ENCODE results near the gene ATOH1. TPM values are rescaled to one million over a fixed set of nuclear protein-coding genes. Genes with fewer than 3 reads are reported as not detected.
A peak's percentile ranks its signal among the peaks of the same experiment; 100 is the strongest.

Gene ATOH1
- total and polyA plus RNA-seq, 8 donors, result not detected

DNA sequence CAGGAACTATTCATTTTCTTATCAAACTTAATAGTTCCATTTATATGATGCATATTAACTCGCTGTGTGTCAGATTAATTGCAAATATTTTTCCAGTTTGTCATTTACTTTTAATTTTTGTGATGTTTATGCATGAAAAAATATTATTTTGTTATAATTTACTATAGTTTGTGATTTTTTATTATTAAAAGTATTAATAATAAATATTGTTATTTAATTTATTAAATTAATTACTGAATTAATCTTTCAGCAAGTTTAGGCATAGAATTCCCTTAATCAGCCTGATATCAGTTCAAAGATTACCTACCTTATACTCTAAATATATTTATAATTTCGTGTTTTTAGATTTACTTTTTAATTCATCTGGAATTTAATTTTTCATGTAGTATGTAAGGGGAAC is 15.5 kb upstream of the ATOH1 start:
- no peak for ATAC-seq

GRCh38 chr4:93814141-93814540 is 14.4 kb upstream of the ATOH1 start:
- no peak for TF ChIP-seq CTCF (IDR thresholded peaks at IDR 0.05)
- Histone ChIP-seq H3K36me3 (no peaks in the 10 kb centered on the region), H3K27me3 (no peaks in the 10 kb centered on the region), H3K9me3 (no peaks in the 10 kb centered on the region), H3K4me3 (no peak overlapping the region), H3K4me1 (peaks cover 0 to 15% (median 0%) of the 10 kb centered on the region in 3 donors), H3K27ac (no peak overlapping the region)
- intact Hi-C loops (cut with DNase I), result no loop called here
- WGBS, 2 donors, result 61 to 80% methylated on average over 3 of the region's 3 CpGs
- FAIRE-seq (no peak), DNase-seq (no peak), ATAC-seq (no peak)

More for the DNA sequence above, 15.5 kb upstream of the ATOH1 start:
- Histone ChIP-seq H3K27ac (no peak overlapping the region), H3K27me3 (no peaks in the 10 kb centered on the region), H3K4me3 (no peak overlapping the region), H3K9me3 (no peaks in the 10 kb centered on the region), H3K36me3 (no peaks in the 10 kb centered on the region), H3K4me1 (peaks cover 0 to 15% (median 0%) of the 10 kb centered on the region in 3 donors)
- FAIRE-seq (peak; percentile 26), DNase-seq (no peak)
- intact Hi-C loops (cut with DNase I), result no loop called here
- no peak for TF ChIP-seq CTCF (IDR thresholded peaks at IDR 0.05)
- WGBS, 2 donors, result 60 to 74% methylated on average over 2 of the region's 2 CpGs

- intact Hi-C loops (cut with DNase I), result no loop called here
- 35 to 51% methylated on average over 4 of the region's 4 CpGs for WGBS, 2 donors
- H3K27ac ChIP-seq, result no peak overlapping the region
- H3K27me3 ChIP-seq, result no peaks in the 10 kb centered on the region
- ATAC-seq (peak in 2 of 4 donors; percentile 24 to 39), FAIRE-seq (no peak), DNase-seq (no peak)
- peaks cover 0 to 11% (median 0%) of the 10 kb centered on the region in 3 donors for H3K4me1 ChIP-seq
- no peak overlapping the region for H3K4me3 ChIP-seq
- H3K9me3 ChIP-seq, result no peaks in the 10 kb centered on the region
- H3K36me3 ChIP-seq, result no peaks in the 10 kb centered on the region
- no peak for TF ChIP-seq CTCF (IDR thresholded peaks at IDR 0.05)
These were observed 13.8 kb upstream of the ATOH1 start for GRCh38 chr4:93814722-93815121.

DNA sequence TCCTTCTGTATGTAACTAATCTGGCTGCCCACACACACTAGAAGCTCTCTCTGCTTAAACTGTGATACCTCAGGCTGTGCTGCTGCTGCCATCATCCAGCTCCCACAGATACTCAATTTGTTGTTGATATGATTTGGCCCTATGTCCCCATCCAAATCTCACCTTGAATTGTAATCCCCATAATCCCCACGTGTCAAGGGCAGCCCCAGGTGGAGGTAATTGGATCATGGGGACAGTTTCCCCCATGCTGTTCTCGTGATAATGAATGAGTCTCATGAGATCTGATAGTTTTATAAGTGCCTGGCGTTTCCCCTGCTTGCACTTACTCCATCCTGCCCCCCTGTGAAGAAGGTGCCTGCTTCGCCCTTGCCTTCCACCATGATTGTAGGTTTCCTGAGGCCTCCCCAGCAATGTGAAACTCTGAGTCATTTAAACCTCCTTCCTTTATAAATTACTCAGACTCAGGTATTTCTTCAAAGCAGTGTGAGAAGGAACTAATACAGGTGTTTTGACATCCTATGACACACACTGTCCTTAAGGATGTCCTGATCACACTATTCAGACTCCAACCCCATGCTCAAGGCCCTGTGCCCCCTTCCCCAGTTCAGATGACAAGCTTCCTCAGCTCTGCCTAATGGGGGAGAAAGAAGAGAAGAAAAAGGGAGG is 2.9 kb upstream of the ATOH1 start:
- TF ChIP-seq CTCF (IDR thresholded peaks at IDR 0.05), result no peak
- Histone ChIP-seq H3K27ac (no peak overlapping the region), H3K4me1 (peaks cover 0 to 12% (median 9%) of the 10 kb centered on the region in 3 donors), H3K36me3 (no peaks in the 10 kb centered on the region), H3K4me3 (no peak overlapping the region), H3K9me3 (no peaks in the 10 kb centered on the region), H3K27me3 (peaks cover 5 to 22% (median 13%) of the 10 kb centered on the region in 4 donors)
- 37 to 38% methylated on average over 4 of the region's 4 CpGs for WGBS, 2 donors
- no peak for FAIRE-seq
- no peak for DNase-seq
- intact Hi-C loops (cut with DNase I), result no loop called here
- ATAC-seq, result no peak

DNA sequence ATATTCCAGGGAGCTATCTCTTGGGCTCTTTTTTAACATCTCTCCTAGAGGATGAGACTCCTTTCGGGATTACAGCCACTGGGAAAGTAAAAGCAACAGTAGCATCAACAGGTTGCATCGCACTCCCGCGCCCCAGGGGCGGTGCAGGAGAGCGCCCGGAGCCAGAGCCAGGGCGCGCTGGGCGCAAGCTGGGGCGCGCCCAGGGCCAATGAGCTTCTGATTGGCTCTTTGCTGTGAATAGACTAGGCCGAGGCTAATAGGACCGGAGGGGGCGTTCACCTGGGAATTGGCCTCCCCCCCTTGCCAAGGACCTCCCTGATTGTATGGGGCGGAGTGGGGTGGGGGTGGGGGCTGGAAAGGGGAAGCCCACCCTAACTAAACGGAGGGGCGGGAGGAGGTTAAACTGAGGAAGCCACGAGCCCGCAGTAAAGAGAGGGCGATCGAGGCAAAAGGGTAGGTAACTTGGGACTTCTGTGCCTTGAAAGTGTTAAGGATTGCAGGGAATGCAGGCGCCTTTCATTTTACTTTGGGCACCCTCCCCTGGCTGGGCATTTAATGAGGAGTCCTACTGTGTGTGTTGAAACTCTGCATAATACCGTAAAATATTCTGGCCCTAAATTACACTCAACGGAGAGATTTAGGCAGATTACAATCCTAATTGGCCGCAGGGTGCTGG is 1.1 kb upstream of the ATOH1 start:
- H3K4me1 ChIP-seq, result peaks cover 0 to 15% (median 9%) of the 10 kb centered on the region in 3 donors
- no peak overlapping the region for H3K4me3 ChIP-seq
- no peak for TF ChIP-seq CTCF (IDR thresholded peaks at IDR 0.05)
- WGBS, 2 donors, result 4 to 6% methylated on average over 25 to 26 of the region's 26 CpGs
- DNase-seq, result no peak
- no peak for FAIRE-seq
- ATAC-seq, result peak in 3 of 4 donors; percentile 33 to 60 (median 41)
- H3K27ac ChIP-seq, result no peak overlapping the region
- no peaks in the 10 kb centered on the region for H3K9me3 ChIP-seq
- H3K27me3 ChIP-seq, result peaks cover 11 to 32% (median 20%) of the 10 kb centered on the region in 4 donors
- H3K36me3 ChIP-seq, result no peaks in the 10 kb centered on the region
- intact Hi-C loops (cut with DNase I), result no loop called here

Measured in pancreas (tissue), 10 donors.